Activated T-helper 17 cell treated with anti-CD3 and anti-CD28 coated beads, Interleukin-2, amount 50 U/mL, for 72 hours (primary cell): ENCODE results near the gene AP3S2. TPM values are rescaled to one million over a fixed set of nuclear protein-coding genes. Genes with fewer than 3 reads are reported as not detected.
"Not testable (repeated sequence)": the region's sequence is repeated elsewhere in the genome, so short reads cannot be mapped to it uniquely, and the experiment has no call there.

Source experiments
- ATAC-seq: fragments of 150-1000 bp; cut with Tn5 transposase; replicated peaks from 2 replicates; pipeline ENCODE4 v1.10.0; 2021; ENCODE audit warnings: mild to moderate bottlenecking, moderate library complexity
- H3K27ac Mint-ChIP-seq: one replicate; pipeline ENCODE4 v1.8.0; 2022; ENCODE audit warnings: mixed read lengths
- H3K27me3 Mint-ChIP-seq: one replicate; pipeline ENCODE4 v1.8.0; 2022; ENCODE audit warnings: mixed read lengths
- H3K36me3 Mint-ChIP-seq: one replicate; pipeline ENCODE4 v1.8.0; 2022; ENCODE audit warnings: low read depth, mild to moderate bottlenecking, mixed read lengths
- H3K4me1 Mint-ChIP-seq: one replicate; pipeline ENCODE4 v1.8.0; 2022; ENCODE audit warnings: mixed read lengths
- H3K4me3 Mint-ChIP-seq: one replicate; pipeline ENCODE4 v1.8.0; 2022; ENCODE audit warnings: mild to moderate bottlenecking, mixed read lengths
- H3K9me3 Mint-ChIP-seq: one replicate; pipeline ENCODE4 v1.8.0; 2022; ENCODE audit warnings: mixed read lengths
- total RNA-seq, 2 donors: library from RNA; stranded (reverse); gene quantifications; one replicate each; pipeline ENCODE4 v1.2.3, GENCODE V29; 2022

AP3S2 gene
- total RNA-seq, 2 donors from 2014 or later, result 14.0 to 16.0 TPM

- Mint-ChIP-seq H3K4me1 (peaks cover 21% of the 10 kb centered on the region), H3K27ac (peak overlapping the region; percentile 7), H3K27me3 (no peaks in the 10 kb centered on the region), H3K36me3 (peaks cover 50% of the 10 kb centered on the region), H3K4me3 (no peak overlapping the region), H3K9me3 (no peaks in the 10 kb centered on the region)
- no peak for ATAC-seq
Measured at GRCh38 chr15:89888214-89888804, 5.5 kb downstream of the AP3S2 start.

- no peak for ATAC-seq
- Mint-ChIP-seq H3K4me3 (no peak overlapping the region), H3K36me3 (peaks cover 71% of the 10 kb centered on the region), H3K27ac (no peak overlapping the region), H3K27me3 (no peaks in the 10 kb centered on the region), H3K9me3 (no peaks in the 10 kb centered on the region), H3K4me1 (peaks cover 6% of the 10 kb centered on the region)
Measured at GRCh38 chr15:89885611-89886010, 8.2 kb downstream of the AP3S2 start.

DNA sequence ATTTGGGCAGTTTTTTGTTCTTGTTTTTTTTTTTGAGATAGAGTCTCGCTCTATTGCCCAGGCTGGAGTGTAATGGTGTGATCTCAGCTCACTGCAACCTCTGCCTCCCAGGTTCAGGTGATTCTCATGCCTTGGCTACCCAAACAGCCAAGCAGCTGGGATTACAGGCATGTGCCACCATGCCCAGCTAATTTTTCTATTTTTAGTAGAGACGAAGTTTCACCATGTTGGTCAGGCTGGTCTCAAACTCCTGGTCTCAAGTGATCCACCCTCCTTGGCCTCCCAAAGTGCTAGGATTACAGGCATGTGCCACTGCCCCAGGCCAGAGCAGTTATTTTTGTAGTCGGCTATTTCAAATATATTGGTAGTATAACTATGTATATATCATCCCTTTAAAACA, 8.6 kb downstream of the AP3S2 start:
- ATAC-seq, H3K27ac Mint-ChIP-seq, H3K4me3 Mint-ChIP-seq, H3K4me1 Mint-ChIP-seq, H3K9me3 Mint-ChIP-seq, H3K27me3 Mint-ChIP-seq: not testable (repeated sequence)
- H3K36me3 Mint-ChIP-seq, result peaks cover 75% of the 10 kb centered on the region

DNA sequence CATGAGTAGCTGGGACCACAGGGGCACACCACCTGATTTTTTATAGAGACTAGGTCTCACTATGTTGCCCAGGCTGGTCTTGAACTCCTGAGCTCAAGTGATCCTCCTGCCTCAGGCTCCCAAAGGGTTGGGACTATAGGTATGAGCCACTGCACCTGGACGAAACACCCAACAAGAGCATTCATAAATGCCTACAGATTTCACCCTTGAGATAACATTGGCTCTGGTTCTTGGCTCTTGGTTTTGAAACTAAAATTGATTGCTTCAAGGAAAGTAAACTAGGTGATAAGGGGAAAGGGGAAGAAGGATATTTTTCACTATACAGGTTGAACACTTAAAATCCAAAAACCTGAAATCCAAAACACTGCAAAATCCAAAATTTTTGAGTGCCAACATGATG, 10.3 kb downstream of the AP3S2 start:
- no peaks in the 10 kb centered on the region for H3K27me3 Mint-ChIP-seq
- H3K9me3 Mint-ChIP-seq, result no peaks in the 10 kb centered on the region
- H3K4me1 Mint-ChIP-seq, result no peaks in the 10 kb centered on the region
- no peak overlapping the region for H3K4me3 Mint-ChIP-seq
- H3K36me3 Mint-ChIP-seq, result peaks cover 65% of the 10 kb centered on the region
- no peak for ATAC-seq
- H3K27ac Mint-ChIP-seq, result no peak overlapping the region

- Mint-ChIP-seq H3K4me1 (no peaks in the 10 kb centered on the region), H3K9me3 (no peaks in the 10 kb centered on the region), H3K27me3 (no peaks in the 10 kb centered on the region), H3K27ac (peak overlapping the region; percentile 5), H3K4me3 (no peak overlapping the region), H3K36me3 (peaks cover 72% of the 10 kb centered on the region)
- no peak for ATAC-seq
Measured at GRCh38 chr15:89880727-89881126, 13.1 kb downstream of the AP3S2 start.

- peaks cover 57% of the 10 kb centered on the region for H3K36me3 Mint-ChIP-seq
- no peak for ATAC-seq
- no peak overlapping the region for H3K4me3 Mint-ChIP-seq
- no peak overlapping the region for H3K27ac Mint-ChIP-seq
- peaks cover 3% of the 10 kb centered on the region for H3K4me1 Mint-ChIP-seq
- no peaks in the 10 kb centered on the region for H3K9me3 Mint-ChIP-seq
- no peaks in the 10 kb centered on the region for H3K27me3 Mint-ChIP-seq
Measured at GRCh38 chr15:89878323-89878722, 15.5 kb downstream of the AP3S2 start.

DNA sequence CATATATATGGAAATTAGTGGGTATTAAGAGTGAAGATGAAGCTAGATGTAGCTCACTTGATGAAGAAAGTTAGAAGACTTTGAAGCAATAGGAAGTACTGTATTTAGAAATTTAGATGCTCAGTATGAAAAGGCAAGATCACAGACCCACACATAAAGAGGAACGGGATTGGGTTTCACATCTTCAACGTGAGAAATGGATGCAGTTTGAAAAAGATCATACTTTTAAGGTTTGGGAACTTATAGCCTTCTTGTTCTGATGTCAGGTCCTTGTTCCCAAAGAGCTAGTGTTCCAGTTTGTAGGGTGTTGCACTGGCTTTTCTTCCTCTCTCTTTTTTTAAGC, 16.7 kb downstream of the AP3S2 start:
- H3K4me3 Mint-ChIP-seq, result no peak overlapping the region
- ATAC-seq, result no peak
- peak overlapping the region; percentile 23 for H3K27ac Mint-ChIP-seq
- H3K4me1 Mint-ChIP-seq, result peaks cover 3% of the 10 kb centered on the region
- peaks cover 45% of the 10 kb centered on the region for H3K36me3 Mint-ChIP-seq
- no peaks in the 10 kb centered on the region for H3K9me3 Mint-ChIP-seq
- H3K27me3 Mint-ChIP-seq, result no peaks in the 10 kb centered on the region

DNA sequence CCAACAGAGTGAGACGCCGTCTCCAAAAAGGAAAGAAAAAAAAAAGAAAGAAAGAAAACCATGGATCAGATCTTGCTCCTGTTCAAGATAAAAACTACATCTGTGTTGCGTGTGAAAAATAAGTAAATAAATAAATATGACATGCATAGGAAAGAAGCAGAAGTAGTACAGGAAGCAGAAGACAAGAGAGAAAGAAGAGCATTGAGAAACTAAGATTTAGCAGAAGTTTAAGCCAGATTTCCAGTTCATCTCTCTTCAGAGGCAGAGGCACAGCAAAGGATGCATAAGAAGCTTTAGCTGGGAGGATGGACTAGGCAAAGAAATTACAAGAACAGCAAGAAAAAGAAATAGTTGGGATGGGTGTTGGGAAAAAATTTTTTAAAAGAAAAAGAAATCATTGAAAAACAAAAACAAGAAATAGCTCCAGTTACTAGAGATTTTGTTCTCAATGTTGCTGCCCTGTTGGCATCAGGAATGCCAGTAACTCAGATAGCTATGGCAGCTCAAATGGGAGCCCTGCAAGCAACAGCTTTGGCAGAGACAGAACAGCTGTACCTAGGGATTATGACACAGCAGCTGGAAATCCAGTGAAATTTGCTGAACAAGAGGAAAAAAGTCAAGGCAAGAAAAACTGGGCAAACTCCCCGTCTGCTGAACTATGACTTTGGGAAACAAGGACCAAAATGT, 17.3 kb downstream of the AP3S2 start:
- H3K9me3 Mint-ChIP-seq, result no peaks in the 10 kb centered on the region
- peak overlapping the region; percentile 23 for H3K27ac Mint-ChIP-seq
- ATAC-seq, result no peak
- no peak overlapping the region for H3K4me3 Mint-ChIP-seq
- peaks cover 49% of the 10 kb centered on the region for H3K36me3 Mint-ChIP-seq
- H3K27me3 Mint-ChIP-seq, result no peaks in the 10 kb centered on the region
- H3K4me1 Mint-ChIP-seq, result peaks cover 3% of the 10 kb centered on the region

- Mint-ChIP-seq H3K4me3 (no peak overlapping the region), H3K4me1 (peaks cover 3% of the 10 kb centered on the region), H3K36me3 (peaks cover 49% of the 10 kb centered on the region), H3K27ac (no peak overlapping the region), H3K27me3 (no peaks in the 10 kb centered on the region), H3K9me3 (no peaks in the 10 kb centered on the region)
- ATAC-seq, result no peak
Measured at GRCh38 chr15:89875741-89876140, 18.1 kb downstream of the AP3S2 start.

DNA sequence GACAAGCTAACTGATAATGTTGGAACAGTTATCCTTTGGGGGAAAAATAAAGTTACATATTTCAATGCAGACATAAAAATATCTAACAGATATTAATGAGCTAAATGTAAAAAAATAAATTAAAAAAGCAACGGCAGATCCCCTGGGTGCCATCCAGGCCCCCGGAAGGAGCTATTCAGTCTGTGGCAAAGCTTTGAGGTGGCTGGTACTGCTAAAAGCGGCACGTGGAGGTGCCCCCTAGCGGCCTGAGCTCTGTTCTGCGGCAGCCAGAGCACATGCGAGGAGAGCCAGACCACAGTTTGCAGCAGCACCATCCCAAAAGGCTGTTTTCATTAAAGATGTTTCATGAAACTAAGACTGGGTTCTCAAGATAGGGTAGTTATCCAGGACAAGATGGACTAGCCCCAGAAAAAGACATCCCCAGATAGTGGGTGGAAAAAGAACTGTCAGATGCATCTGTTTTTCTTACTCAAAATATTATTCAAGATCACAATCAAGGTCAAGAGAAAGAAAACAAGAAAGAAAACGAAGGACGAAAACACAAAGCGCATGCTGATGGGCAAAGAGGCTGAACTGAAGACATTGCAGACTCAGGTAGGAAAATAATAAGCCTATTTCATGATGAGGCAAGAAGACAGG, 18.7 kb downstream of the AP3S2 start:
- no peak overlapping the region for H3K4me3 Mint-ChIP-seq

GRCh38 chr15:89870688-89871288, 23.0 kb downstream of the AP3S2 start:
- H3K27ac Mint-ChIP-seq, result no peak overlapping the region
- no peak for ATAC-seq
- no peak overlapping the region for H3K4me3 Mint-ChIP-seq
- H3K36me3 Mint-ChIP-seq, result peaks cover 37% of the 10 kb centered on the region
- H3K4me1 Mint-ChIP-seq, result peaks cover 3% of the 10 kb centered on the region
- H3K27me3 Mint-ChIP-seq, result no peaks in the 10 kb centered on the region
- H3K9me3 Mint-ChIP-seq, result no peaks in the 10 kb centered on the region

More for the DNA sequence above, 18.7 kb downstream of the AP3S2 start:
- ATAC-seq, result peak; percentile 100
- no peaks in the 10 kb centered on the region for H3K27me3 Mint-ChIP-seq
- H3K4me1 Mint-ChIP-seq, result peaks cover 3% of the 10 kb centered on the region
- no peaks in the 10 kb centered on the region for H3K9me3 Mint-ChIP-seq
- peaks cover 51% of the 10 kb centered on the region for H3K36me3 Mint-ChIP-seq
- H3K27ac Mint-ChIP-seq, result peak overlapping the region; percentile 32

GRCh38 chr15:89870006-89870405, 23.8 kb downstream of the AP3S2 start:
- ATAC-seq, result no peak
- peaks cover under 1% of the 10 kb centered on the region for H3K4me1 Mint-ChIP-seq
- H3K27me3 Mint-ChIP-seq, result no peaks in the 10 kb centered on the region
- no peaks in the 10 kb centered on the region for H3K9me3 Mint-ChIP-seq
- H3K27ac Mint-ChIP-seq, result no peak overlapping the region
- H3K4me3 Mint-ChIP-seq, result no peak overlapping the region
- peaks cover 34% of the 10 kb centered on the region for H3K36me3 Mint-ChIP-seq

DNA sequence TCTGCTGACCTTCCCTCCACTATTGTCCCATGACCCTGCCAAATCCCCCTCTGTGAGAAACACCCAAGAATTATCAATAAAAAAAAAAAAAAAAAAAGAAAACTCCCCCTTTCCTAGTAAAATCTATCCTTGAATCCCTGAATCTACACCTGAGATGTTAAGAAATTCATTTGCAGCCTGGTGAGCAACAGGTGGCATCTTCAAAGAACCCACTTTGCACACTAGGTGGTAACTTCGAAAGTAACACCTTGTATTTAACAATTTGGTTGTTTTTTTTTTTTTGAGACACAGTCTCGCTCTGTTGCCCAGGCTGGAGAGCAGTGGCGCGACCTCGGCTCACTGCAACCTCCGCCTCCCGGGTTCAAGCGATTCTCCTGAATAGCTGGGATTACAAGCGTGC, 24.3 kb downstream of the AP3S2 start:
- not testable (repeated sequence) for H3K27ac Mint-ChIP-seq, H3K4me1 Mint-ChIP-seq, ATAC-seq, H3K27me3 Mint-ChIP-seq, H3K4me3 Mint-ChIP-seq, H3K9me3 Mint-ChIP-seq
- peaks cover 33% of the 10 kb centered on the region for H3K36me3 Mint-ChIP-seq

DNA sequence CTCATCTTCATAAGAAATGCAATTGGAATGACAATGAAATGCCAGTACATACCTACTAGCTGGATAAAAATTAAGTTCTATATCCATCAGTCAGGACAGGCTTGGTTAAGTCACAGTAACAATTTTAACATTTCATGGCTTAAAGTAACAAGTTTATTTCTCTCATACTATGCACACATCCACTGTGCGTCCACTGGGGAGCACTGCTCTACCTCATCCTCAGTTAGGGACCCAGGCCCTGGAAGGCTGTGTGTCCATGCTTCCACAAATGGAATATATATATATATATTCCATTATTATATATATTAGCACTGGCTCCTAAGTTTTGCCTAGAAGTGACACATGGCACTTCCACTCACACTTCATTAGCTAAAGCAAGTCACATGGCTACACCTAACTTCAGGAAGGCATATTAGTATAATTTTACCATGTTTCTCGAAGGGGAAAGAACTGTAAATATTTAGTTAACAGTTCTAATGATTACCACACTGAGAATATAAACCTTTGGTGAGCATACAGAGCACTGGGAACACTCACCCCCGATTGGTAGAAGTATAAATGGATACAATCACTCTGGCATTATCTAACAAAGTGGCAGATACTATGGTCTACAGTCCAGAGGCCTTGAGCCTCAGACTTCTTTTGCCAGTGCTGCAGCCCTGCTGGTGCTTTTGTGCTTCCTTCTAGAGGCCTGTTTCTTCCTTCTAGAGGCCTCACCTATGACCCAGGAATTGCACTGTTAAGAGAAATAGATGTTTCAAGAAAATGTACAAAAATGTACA, 28.6 kb downstream of the AP3S2 start:
- Mint-ChIP-seq H3K9me3 (no peaks in the 10 kb centered on the region), H3K4me3 (no peak overlapping the region), H3K4me1 (no peaks in the 10 kb centered on the region), H3K27me3 (no peaks in the 10 kb centered on the region), H3K36me3 (peaks cover 15% of the 10 kb centered on the region), H3K27ac (no peak overlapping the region)
- no peak for ATAC-seq
